Kidney epithelial cell (primary cell): ENCODE measurements around the gene FAM3A. TPM values are rescaled to one million over a fixed set of nuclear protein-coding genes. Genes with fewer than 3 reads are reported as not detected.

Source experiments
- DNase-seq: peaks from one replicate; pipeline ENCODE4 v3.0.0-alpha.2; 2010; ENCODE audit warnings: low read depth
- H3K27me3 ChIP-seq: 2 replicates; pipeline ENCODE4 v1.6.0; 2011; ENCODE audit warnings: low read length; ENCODE audit not compliant: control insufficient read depth, insufficient read depth
- H3K36me3 ChIP-seq: 2 replicates; pipeline ENCODE4 v1.5.1; 2011; ENCODE audit warnings: low read length; ENCODE audit not compliant: control insufficient read depth, insufficient read depth
- H3K4me3 ChIP-seq: 2 replicates; pipeline ENCODE4 v1.5.1; 2011; ENCODE audit warnings: low read depth, mild to moderate bottlenecking, control low read depth, low read length
- total RNA-seq: library from RNA; depleted of rRNA; stranded (reverse); fragments of >200 nt; gene quantifications from 2 replicates; pipeline ENCODE4 v1.2.3, GENCODE V29; 2015
- TF ChIP-seq, protein P1 (sequence below): IDR thresholded peaks from 2 replicates; pipeline ENCODE4 v1.5.1; 2011; ENCODE audit warnings: mild to moderate bottlenecking, moderate library complexity, low read length, control low read depth, inconsistent platforms; ENCODE audit not compliant: insufficient read depth, poor library complexity, severe bottlenecking

The FAM3A gene
- total RNA-seq, 1 donor from 2014 or later, result 32.3 TPM

DNA sequence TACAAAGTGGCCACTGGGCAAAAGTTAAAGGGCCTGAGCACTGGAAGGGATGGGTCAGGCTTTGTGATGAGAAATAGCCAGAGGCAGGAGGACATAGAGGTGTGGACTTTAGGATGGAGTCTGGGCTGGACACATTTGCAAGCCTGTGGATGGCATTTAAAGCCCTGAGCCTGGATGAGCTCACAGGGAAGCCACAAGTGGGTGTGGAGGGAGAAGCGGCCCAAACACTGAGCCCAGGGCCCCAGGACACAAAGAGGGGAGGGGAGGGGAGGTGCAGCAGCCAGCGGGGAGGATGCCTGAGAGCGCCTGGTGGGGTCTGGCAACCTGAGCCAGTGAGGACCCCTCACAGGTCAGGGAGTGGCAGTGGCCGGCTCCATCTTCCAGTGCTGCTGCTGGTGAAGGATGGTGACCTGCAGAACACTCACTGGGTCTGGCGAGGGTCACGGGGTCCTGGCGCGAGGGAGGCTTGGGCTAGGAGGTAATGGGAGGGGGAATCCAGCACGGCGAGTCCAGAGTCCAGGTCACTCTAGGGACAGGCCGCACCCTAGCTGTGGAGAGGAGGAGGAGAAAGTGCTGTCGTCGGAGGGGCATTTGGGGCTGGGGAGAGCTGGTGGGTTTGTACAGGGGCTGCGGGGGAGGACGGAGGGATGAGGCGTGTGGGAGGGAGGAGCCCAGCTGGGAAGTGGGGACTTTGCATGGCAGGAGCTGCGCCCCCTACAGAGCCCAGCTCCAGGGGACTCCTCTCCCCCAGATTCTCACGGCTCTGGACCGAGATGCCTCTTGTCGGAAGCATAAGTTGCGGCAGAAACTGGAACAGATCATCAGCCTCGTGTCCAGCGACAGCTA is 44.0 kb downstream of the FAM3A start:
- TF ChIP-seq, protein P1, sequence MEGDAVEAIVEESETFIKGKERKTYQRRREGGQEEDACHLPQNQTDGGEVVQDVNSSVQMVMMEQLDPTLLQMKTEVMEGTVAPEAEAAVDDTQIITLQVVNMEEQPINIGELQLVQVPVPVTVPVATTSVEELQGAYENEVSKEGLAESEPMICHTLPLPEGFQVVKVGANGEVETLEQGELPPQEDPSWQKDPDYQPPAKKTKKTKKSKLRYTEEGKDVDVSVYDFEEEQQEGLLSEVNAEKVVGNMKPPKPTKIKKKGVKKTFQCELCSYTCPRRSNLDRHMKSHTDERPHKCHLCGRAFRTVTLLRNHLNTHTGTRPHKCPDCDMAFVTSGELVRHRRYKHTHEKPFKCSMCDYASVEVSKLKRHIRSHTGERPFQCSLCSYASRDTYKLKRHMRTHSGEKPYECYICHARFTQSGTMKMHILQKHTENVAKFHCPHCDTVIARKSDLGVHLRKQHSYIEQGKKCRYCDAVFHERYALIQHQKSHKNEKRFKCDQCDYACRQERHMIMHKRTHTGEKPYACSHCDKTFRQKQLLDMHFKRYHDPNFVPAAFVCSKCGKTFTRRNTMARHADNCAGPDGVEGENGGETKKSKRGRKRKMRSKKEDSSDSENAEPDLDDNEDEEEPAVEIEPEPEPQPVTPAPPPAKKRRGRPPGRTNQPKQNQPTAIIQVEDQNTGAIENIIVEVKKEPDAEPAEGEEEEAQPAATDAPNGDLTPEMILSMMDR, result no peak
- H3K36me3 ChIP-seq, result no peaks in the 10 kb centered on the region
- H3K4me3 ChIP-seq, result no peak overlapping the region
- no peaks in the 10 kb centered on the region for H3K27me3 ChIP-seq
- DNase-seq, result no peak

- TF ChIP-seq, protein P1, result no peak
- Histone ChIP-seq H3K4me3 (no peak overlapping the region), H3K36me3 (no peaks in the 10 kb centered on the region), H3K27me3 (no peaks in the 10 kb centered on the region)
- no peak for DNase-seq
Measured at GRCh38 chrX:154470914-154471568, 45.0 kb downstream of the FAM3A start.

- TF ChIP-seq, protein P1, result no peak
- Histone ChIP-seq H3K36me3 (no peaks in the 10 kb centered on the region), H3K4me3 (no peak overlapping the region), H3K27me3 (no peaks in the 10 kb centered on the region)
- DNase-seq, result no peak
Measured at GRCh38 chrX:154470434-154470833, 45.6 kb downstream of the FAM3A start.

GRCh38 chrX:154469880-154470279 is 46.2 kb downstream of the FAM3A start:
- no peak for DNase-seq
- TF ChIP-seq, protein P1, result no peak
- no peaks in the 10 kb centered on the region for H3K36me3 ChIP-seq
- H3K4me3 ChIP-seq, result no peak overlapping the region
- no peaks in the 10 kb centered on the region for H3K27me3 ChIP-seq

DNA sequence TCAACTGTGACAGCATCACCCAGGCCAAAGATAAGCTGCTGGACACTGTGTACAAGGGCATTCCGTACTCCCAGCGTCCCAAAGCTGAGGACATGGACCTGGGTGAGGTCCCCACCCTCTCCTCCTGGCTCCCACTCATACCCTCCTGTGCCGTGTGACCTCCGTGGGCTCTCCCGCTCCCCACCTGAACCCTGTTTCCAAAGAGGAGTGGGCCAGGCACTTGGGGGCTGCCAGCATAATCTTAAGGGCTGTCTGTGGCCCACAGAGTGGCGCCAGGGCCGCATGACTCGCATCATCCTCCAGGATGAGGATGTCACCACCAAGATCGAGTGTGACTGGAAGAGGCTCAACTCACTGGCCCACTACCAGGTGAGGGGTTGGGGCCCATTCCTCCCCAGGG is 46.9 kb downstream of the FAM3A start:
- Histone ChIP-seq H3K27me3 (no peaks in the 10 kb centered on the region), H3K36me3 (no peaks in the 10 kb centered on the region), H3K4me3 (no peak overlapping the region)
- DNase-seq, result no peak
- TF ChIP-seq, protein P1, result no peak
